GM18526 (cell line): ENCODE results near the gene DGKZ.

Experiments used
- POLR2A ChIP-seq: IDR thresholded peaks from 3 replicates; pipeline ENCODE4 v1.6.1; 2011; ENCODE audit not compliant: insufficient read length; ENCODE audit errors: extremely low read depth

The DGKZ gene

GRCh38 chr11:46315033-46315738 is 32.1 kb upstream of the DGKZ start:
- TF ChIP-seq POLR2A: no peak

- TF ChIP-seq POLR2A: no peak
These were observed 31.3 kb upstream of the DGKZ start for GRCh38 chr11:46315783-46316563.

GRCh38 chr11:46319074-46319453 is 28.2 kb upstream of the DGKZ start:
- no peak for TF ChIP-seq POLR2A

- no peak for TF ChIP-seq POLR2A
These were observed 25.5 kb upstream of the DGKZ start for GRCh38 chr11:46321757-46322156.

GRCh38 chr11:46322759-46323158 is 24.5 kb upstream of the DGKZ start:
- TF ChIP-seq POLR2A: no peak

- no peak for TF ChIP-seq POLR2A
These were observed 20.3 kb upstream of the DGKZ start for GRCh38 chr11:46326813-46327416.

- no peak for TF ChIP-seq POLR2A
These were observed 19.4 kb upstream of the DGKZ start for GRCh38 chr11:46327829-46328228.

- no peak for TF ChIP-seq POLR2A
These were observed 17.1 kb upstream of the DGKZ start for GRCh38 chr11:46330154-46330553.

GRCh38 chr11:46330563-46331281 is 16.5 kb upstream of the DGKZ start:
- no peak for TF ChIP-seq POLR2A

- no peak for TF ChIP-seq POLR2A
These were observed 15.8 kb upstream of the DGKZ start for GRCh38 chr11:46331282-46331984.

- TF ChIP-seq POLR2A: no peak
These were observed 15.1 kb upstream of the DGKZ start for GRCh38 chr11:46332093-46332567.

GRCh38 chr11:46332568-46333393 is 14.5 kb upstream of the DGKZ start:
- no peak for TF ChIP-seq POLR2A

GRCh38 chr11:46333394-46333947 is 13.8 kb upstream of the DGKZ start:
- TF ChIP-seq POLR2A: no peak

GRCh38 chr11:46334211-46334610 is 13.1 kb upstream of the DGKZ start:
- TF ChIP-seq POLR2A: no peak
